GM21576 (cell line): ENCODE measurements around the gene EPN2.

ENCODE experiments used
- ATAC-seq: cut with Tn5 transposase; IDR thresholded peaks from one replicate; pipeline ENCODE4 v1.9.1; 2021; ENCODE audit warnings: mild to moderate bottlenecking, moderate library complexity; ENCODE audit not compliant: unreplicated experiment

The EPN2 gene

GRCh38 chr17:19290066-19290705 lies 53.0 kb downstream of the EPN2 start:
- ATAC-seq = no peak

- ATAC-seq = no peak
These were observed 54.6 kb downstream of the EPN2 start for GRCh38 chr17:19291646-19292376.

DNA sequence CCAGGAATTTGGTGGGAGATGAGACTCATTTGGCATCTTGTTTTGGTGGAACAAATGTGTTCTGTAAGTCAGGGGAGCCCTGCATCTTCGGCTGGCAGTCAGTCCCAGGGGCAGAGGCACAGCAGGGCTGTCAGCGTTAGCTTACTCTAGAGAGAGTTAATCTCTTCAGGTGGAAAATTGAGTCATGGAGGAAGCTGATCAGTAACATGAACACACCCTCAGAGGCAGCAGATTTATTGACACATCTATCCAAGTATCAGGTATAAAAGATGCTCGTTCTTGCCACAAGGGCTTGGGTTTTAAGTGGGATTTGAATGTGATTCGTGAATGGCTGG lies 55.2 kb downstream of the EPN2 start:
- no peak for ATAC-seq

DNA sequence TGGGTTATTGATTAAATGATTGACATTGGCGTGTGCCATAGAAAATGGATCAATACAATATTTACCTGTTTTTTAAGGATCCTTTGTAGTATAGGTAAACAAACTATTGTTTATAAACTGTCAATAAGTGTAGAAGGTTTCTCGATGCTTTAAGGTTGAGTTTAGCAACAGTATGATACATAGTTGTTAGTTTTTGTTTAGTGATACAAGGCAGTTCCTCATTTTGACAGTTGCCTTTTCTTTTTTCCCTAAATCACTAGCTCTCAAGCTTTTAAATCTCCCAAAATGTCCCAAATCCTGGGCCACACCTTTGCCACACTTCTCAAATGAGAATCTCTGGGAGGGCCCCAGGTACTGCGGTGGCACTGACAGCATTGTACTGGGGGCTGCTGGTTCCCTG lies 57.3 kb downstream of the EPN2 start:
- no peak for ATAC-seq

DNA sequence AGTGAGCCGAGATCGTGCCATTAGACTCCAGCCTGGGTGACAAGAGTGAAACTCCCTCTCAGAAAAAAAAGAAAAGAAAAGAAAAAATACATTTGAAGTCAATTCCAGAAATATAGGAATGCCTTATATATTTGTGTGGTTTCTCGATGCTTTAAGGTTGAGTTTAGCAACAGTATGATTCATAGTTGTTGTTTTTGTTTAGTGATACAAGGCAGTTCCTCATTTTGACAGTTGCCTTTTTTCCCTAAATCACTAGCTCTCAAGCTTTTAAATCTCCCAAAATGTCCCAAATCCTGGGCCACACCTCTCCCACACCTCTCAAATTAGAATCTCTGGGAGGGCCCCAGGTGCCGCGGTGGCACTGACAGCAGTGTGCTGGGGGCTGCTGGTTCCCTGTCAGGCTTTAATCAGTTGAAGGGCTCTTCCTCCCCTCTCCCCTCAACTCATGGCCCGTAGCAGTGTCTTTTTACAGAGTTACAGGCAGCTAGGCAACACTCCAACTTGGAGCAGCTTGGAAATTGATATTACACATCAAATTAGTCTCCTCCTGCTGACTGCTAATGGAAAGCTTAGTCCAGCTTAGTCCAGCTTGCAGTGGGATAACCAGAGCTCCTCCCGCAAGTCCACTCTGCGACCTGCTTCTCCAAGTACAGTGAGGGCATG lies 58.4 kb downstream of the EPN2 start:
- ATAC-seq = no peak

- ATAC-seq = no peak
These were observed 59.9 kb downstream of the EPN2 start for GRCh38 chr17:19296786-19297778.

- no peak for ATAC-seq
These were observed 61.5 kb downstream of the EPN2 start for GRCh38 chr17:19298569-19299213.

DNA sequence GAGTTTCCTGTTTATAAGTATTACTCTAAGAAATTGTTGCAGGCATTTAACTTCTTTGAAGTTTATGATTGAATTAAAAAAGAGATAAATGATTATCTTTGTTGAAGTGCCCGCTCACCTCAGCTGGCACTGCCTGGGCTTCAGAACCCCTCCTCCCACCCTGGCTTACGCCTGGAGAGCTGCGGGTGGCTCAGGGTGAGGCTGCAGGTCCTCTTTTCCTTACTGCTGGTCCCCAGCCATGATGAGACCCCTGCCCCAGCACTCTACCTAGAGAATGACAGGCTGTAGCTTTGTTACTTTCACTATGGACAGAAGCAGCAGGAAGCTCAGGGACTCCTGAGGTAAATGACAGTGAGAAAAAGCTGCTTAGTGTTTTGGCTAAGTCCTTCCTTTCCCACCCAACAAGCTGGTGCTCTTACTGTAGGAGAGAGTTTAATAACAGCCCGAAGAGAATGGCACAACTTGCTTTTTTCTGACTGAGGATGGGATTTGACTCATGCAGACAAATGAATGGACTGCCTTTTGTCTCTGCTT lies 62.1 kb downstream of the EPN2 start:
- no peak for ATAC-seq

GRCh38 chr17:19299866-19300265 lies 62.7 kb downstream of the EPN2 start:
- ATAC-seq = no peak

DNA sequence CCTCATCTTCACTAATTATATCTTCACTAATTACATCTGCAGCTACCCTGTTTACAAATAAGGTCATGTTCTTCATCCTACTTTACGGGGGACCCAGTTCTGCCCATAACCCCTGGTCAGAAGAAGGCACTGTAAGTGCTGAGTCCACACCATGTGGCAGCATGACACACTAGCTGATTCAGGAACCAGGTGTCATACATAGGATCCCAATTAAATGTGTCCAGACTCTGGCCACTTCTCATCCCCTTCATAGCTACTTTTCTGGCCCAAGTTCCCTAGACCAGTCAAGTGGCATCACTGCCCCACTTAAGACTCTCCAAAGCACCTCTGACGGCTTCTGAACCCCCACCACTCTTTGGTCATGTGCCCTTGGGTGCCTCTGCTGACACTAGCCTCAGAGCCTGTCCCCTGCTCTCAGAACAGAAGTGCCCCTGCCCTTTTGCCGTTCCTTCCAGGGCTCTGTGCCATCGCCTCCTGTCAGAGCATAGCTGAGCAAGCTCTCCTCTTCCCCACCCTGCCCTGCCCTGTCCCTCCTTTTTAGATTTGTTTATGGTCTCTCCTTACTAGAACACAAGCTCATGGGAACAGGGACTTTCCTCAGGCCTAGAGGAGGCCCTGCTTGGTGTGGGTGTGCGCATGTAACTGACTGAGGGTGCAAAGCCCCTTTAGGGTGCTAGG lies 64.2 kb downstream of the EPN2 start:
- ATAC-seq = no peak

DNA sequence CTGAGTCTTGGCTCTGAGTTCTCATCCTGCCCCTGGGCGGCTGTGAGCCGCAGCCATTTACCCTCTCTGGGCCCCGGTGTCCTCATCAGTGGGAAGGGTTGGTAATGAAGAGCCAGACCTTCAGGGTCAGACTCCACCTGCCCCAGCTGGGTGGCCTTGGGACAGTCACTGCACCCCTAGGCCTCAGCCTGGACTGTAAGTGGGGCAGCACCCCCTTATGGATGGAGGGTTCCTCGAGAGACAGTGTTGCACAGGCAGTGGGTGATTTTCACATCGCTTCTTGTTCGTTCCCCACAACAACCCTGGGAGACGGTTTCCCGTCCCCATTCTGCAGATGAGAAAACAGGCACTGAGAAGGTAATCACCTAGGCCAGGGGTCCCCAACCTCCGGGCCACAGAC lies 64.8 kb downstream of the EPN2 start:
- no peak for ATAC-seq

DNA sequence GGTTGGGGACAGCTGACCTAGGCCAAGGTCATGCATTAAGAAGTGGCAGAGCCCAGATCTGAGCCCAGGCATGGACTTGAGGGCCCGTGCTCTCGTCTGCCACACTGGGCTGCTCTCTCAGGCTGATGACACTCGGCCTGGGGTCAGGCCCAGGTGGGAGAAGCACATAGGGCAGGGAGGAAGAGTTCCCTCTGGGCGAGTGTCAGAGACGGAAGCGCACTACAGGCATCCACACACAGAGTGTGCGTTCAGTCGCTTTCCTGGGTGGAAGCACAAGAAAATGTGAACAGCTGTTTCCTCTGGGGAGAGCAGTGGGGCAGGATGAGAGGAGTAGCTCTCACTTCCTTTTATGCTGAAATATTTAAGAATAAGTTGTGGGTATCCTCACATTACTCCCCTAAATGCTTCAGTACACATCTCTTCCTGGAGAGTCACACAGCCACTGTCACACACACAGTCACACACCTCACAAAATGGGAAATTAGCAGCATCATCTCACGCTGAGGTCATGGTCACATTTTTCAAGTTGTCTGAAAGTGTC lies 65.7 kb downstream of the EPN2 start:
- ATAC-seq = no peak

DNA sequence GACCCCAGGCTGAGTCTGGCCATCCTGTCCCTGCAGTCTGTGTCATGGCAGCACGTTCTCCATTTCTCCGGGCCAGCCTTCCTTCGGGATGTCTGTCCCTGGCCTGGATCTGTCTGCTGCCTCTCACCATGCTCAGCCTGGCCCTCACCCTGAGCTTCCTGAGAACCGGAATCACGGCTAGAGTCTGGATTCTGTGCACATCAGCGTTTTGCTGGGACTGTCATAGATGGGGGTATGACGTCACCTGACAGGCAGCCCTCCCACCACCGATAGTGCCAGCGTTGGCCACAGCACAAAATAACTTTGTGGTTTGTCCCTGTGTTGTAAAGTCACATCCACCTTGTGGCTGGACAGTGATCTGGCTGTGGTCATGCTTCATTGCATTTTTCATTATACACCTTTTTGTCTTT lies 66.2 kb downstream of the EPN2 start:
- no peak for ATAC-seq

DNA sequence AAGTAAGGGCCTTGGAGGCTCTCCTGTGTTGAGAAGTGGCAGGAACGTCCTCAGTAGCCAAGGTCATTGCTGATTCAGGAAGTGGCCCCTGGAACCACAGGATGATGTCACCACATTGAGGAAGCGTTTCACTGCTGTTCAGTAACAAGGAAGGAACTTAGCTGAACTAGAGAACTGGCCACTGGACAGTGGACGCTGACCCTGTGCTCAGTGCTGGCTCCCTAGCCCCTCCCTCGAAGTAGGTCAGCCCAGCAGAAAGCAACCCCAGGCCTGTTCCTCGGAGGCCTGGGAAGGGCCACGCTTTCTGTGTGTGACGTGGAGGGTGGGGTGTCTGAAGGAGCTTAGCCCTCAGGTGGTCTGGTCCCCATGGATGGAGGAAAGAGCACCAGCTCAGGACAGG lies 67.0 kb downstream of the EPN2 start:
- ATAC-seq = no peak

DNA sequence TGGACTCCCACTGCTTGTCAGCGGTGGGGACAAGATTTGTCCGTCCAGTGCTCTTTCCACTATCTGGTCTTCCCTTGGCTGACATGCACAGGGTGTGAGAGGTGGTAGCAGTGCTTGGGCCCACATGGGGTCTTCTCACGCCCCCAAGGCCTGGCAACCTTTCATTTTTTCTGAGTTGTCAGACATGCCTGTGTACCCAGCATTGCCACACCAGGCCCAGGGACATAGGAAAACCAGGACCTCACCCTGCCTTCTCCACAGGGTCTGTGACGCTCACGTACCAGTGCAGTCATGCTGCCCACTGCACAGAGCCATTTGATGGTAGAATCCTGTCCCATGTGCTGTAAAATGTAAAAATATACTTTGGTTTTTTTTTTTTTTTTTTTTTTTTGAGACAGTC lies 67.6 kb downstream of the EPN2 start:
- no peak for ATAC-seq

GRCh38 chr17:19305256-19305655 lies 68.1 kb downstream of the EPN2 start:
- no peak for ATAC-seq

- ATAC-seq = no peak
These were observed 68.6 kb downstream of the EPN2 start for GRCh38 chr17:19305761-19306159.

GRCh38 chr17:19306160-19307111 lies 69.3 kb downstream of the EPN2 start:
- peak; percentile 83 for ATAC-seq
